Activated CD4-positive, alpha-beta T cell treated with anti-CD3 and anti-CD28 coated beads for 24 hours (primary cell): Measurements from ENCODE around the gene GRAP2.
"Not testable (repeated sequence)": the region's sequence is repeated elsewhere in the genome, so short reads cannot be mapped to it uniquely, and the experiment has no call there.

Experiments used
- DNase-seq, 2 donors: peaks; one replicate each; pipeline ENCODE4 v3.0.0-alpha.2; 2020; ENCODE audit warnings: low read depth in 2 of 2

GRAP2 gene

DNA sequence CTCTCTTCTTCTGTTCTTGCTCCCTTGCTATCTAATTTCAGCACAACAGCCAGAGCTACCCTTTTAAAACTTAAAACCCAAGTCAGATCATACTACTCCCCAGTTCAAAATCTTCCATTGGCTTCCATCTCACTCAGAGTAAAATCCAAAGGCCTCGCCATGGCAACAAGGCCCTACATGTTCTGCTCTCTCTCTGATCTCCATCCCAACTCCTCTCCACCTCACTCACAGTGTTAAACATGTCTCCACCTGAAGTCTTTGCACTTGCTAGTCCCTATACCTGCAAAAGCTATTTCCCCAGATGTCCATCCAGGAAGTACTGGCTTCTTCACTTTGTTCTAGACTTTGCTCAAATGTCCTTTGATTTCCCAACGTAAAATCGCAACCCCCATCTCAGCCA lies 3.0 kb upstream of the GRAP2 start:
- no peak for DNase-seq

GRCh38 chr22:39898997-39899396 lies 1.9 kb upstream of the GRAP2 start:
- DNase-seq: no peak

- no peak for DNase-seq
Measured at GRCh38 chr22:39901565-39902146, 772 bp downstream of the GRAP2 start.

GRCh38 chr22:39904024-39904423 lies 3.1 kb downstream of the GRAP2 start:
- DNase-seq: not testable (repeated sequence)

DNA sequence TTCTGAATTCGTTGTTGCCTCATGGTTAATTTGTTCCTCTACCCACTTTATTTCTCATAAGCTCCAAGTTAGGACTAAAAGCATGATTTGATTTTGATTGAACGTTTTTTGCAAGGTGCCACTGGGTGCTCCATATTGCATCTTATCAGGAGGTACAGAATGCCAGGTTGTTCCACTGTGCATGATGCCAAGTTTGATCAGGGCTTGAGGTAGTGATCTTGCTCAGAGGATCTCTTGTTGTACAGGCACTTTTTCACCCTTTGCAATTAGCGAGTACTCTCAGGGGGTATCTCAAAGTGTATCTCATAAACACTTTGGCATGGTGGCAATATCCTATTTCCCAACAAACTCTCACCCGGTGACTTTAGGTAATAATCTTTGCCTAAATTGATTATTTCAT lies 4.0 kb downstream of the GRAP2 start:
- DNase-seq: no peak

- no peak for DNase-seq
Measured at GRCh38 chr22:39905687-39906086, 4.8 kb downstream of the GRAP2 start.

- DNase-seq: no peak
Measured at GRCh38 chr22:39906207-39906606, 5.3 kb downstream of the GRAP2 start.

- DNase-seq: no peak
Measured at GRCh38 chr22:39907047-39907446, 6.2 kb downstream of the GRAP2 start.

DNA sequence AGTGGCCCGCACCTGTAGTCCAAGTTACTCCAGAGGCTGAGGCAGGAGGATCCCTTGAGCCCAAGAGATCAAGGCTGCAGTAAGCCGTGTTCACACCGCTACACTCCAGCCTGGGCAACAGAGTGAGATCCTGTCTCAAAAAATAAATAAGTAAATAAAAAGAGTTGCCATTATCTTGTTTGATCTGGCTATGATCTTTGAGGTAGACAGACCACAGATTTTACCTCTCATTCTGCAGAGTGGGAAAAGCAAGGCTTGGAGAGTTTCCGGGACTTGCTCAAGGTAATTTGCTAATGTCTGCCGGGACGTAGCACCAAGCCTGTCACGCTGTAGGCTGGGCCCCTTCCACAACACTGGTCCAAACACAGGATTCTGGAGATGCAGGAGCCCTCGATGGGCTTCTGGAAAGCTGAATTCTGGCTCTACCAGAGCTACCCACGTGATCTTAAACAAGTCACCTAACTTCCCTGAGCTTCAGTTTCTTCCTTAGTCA lies 6.8 kb downstream of the GRAP2 start:
- no peak for DNase-seq

DNA sequence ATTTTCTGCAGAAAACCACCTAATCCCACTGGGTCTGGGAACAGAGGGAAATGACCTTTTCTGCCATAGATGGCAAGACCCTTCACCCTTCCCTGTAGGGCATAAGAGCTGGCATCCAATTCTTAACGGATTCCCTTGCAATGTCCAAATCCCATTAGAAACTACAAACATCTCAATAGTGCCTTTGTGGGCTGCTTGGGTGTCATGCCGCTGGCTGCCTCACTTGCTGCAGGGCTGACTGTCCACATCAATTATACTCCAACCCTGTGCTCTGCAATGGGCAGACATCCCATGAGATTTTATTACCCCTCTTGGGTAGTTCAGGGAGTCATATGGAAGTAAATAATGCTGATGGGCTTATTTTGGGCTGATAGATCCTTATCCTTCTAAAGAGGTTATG lies 7.3 kb downstream of the GRAP2 start:
- no peak for DNase-seq

DNA sequence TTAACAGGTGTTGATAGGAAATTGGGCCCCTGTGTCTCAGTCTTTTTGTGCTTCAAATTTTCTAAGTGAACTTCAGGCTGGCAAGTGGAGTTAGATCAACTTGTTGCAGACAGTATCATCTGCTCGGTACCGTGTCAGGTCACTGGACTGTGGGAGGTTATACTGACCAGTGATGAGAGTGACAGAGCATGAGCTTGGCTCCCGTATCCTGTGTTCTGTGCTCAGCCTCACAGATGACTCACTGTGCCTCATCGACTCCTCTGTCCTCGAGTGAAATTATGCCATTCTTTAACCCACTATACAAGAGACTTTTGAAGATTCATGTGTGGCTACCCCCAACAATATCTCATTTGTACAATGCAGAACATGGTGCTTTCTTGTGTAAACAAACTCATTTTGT lies 7.9 kb downstream of the GRAP2 start:
- no peak for DNase-seq

DNA sequence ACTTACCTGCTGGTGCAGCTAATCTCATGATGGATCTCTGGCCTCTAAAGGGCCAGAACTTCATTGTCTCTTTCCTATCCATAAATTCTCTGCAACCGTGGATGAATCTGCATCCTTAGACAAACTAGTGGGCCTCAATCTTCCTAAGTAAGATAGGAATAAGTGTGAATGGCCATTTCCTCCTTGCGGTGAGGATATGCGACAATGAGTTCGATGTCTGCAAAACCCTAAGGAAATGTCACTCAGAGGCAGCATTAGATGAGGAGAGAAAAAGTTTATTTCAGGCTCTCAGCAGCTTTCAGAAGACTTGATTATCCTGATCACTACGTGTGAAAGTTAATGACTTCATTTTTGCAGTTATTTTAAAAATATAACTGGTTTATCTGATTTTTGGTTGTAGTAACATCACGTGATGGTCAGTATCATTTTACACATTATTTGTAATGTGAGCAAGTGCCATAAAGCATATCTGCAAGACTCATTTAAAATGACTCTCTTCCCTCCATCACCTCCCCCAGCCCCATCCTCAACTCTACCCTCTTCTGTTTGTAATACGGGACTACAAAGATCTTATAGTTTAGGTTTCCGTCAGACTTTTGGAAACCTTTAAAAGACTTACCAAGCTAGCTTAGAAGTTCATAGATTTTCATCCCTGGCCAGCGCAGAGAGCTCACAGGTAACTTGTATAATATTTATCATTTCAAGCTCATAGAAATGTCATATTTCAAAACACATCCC lies 10.2 kb downstream of the GRAP2 start:
- no peak for DNase-seq

- DNase-seq: no peak
Measured at GRCh38 chr22:39913321-39913720, 12.4 kb downstream of the GRAP2 start.

GRCh38 chr22:39913886-39914285 lies 13.0 kb downstream of the GRAP2 start:
- DNase-seq: no peak

DNA sequence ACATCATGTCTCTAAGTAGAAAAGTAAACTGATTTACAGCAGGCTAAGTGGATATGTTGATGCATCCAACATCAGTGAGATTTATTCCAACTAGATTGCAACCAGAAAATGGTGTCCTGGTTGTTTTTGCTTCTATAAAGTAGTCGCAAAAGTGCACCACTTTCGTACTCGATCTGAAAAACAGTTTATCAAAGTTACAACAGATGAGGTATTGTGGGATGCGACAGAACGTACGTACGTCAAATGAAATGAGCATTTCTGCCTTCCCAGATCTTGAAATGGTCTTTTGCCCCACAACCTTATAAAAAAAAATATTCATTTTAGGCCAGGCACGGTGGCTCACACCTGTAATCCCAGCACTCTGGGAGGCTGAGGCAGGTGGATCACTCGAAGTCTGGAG lies 13.7 kb downstream of the GRAP2 start:
- DNase-seq: no peak

- no peak for DNase-seq
Measured at GRCh38 chr22:39915295-39915726, 14.4 kb downstream of the GRAP2 start.

DNA sequence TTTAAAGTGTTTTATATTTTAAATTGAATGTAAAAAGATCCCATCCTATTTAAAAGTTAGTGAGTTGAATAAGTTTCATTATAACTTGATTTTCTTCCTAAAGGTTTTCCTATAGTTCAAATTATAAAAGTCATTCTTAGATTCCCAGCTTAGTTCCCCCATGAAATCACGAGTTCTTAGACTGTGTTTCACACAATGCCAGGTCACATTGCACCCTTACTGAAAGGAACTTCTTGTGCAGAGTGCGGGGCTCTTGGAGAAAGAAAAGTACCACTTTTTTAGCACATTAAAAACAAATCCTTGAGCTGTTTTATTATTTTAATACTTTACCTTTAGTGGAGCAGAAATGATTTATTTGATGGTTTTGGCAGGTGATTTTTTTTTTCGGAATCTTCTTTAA lies 15.6 kb downstream of the GRAP2 start:
- no peak for DNase-seq

GRCh38 chr22:39917197-39917643 lies 16.3 kb downstream of the GRAP2 start:
- DNase-seq: no peak

DNA sequence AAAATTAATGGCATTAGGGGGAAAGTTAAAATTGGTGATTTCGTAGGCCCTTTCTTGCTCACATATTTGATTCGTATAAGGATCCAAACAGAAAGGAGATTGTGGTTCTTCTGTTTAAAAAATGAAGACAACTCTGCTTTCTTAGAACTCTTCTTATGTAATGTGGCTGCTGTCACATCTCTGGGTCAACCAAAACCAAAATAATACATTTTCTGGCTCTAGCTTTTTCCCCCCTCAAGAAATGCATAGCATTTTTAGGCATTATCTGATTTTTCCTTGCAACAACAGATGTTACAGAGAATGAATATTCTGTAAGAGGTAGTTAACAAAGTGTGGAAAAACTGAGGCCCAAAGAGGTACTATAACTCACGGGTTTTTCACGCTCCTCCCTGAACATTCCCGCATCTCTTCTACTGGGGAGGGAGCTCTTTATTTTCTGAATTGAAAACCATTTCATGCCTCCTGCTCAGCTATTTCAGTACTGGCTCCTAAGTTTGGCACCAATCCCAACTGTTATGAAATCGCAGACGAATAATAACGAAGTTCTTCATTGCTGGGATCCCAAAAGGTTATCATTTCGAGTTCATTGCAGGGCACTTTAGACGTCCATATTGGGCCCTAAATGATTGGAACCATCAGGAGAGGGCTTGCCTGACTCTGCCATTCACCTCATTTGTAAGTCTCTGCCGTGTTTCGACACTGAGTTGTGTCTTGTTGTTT lies 17.1 kb downstream of the GRAP2 start:
- no peak for DNase-seq

DNA sequence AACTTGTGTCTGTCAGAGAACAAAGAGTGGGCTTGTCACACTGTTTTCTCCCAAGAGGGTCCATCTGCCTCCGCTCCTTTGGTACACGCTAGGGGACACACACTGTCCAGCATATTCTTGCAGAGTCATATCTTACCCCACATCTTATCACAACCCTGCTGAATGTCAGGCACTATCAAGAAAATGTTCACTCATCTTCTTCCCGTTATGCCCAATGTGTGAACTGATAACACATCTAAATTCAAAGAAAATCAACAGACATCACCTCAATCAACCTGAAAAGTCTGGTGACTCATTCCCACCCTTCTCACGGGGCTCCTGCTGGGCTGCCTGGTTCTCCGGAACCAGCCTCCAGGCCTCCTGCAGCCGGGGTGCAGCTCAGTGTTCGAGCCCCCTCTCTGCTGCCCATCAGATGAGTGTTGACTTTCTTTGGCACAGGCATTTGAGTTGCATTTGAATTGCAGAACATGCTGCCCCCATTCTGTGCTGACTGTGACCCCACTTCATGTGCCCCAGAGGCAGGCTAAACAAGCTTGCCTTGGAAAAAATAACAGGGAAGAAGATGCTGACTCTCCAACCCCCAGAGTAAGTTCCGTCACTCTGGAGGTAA lies 19.4 kb downstream of the GRAP2 start:
- peak; percentile 54 for DNase-seq

DNA sequence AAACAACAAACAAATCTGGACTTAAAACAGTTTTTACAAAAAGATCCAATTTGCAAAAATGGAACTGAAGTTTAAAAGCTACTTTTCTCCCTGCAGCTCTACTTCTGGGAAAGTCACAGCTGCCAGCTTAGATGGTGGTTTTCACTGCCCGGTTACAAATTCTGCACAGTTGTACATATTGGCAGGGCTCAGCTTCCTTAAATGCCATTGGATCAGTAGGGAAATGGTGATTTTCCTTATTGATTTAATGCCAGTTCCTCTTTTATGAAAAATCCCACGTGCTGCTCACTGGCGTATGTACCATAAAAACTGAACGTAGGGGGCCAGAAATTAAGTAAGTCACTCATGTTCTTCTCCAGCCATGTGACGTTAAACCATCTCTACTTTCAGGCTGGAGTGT lies 22.8 kb downstream of the GRAP2 start:
- DNase-seq: no peak

DNA sequence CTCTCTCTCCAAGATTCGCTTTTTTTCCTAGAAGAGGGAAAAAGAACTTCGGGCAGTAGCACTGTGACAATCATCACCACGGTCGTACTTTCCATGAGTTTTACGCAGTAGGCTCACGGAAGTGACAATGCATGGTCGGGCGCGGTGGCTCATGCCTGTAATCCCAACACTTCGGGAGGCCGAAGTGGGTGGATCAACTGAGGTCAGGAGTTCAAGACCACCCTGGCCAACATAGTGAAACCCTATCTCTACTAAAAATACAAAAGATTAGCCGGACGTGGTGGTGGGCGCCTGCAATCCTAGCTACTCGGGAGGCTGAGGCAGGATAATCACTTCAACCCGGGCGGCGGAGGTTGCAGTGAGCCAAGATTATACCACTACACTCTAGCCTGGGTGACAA lies 23.4 kb downstream of the GRAP2 start:
- DNase-seq: no peak
